Nephron progenitor cell (in vitro differentiated cells): Measurements from ENCODE around the gene NEK6.

Experiments
- DNase-seq: peaks from one replicate; pipeline ENCODE4 v3.0.0; 2021
- H3K27ac Mint-ChIP-seq: 2 replicates; pipeline ENCODE4 v1.8.0; 2021; ENCODE audit warnings: mild to moderate bottlenecking, moderate library complexity, mixed read lengths
- H3K27me3 Mint-ChIP-seq: 2 replicates; pipeline ENCODE4 v1.8.0; 2021; ENCODE audit warnings: mild to moderate bottlenecking, low read depth, mixed read lengths; ENCODE audit not compliant: poor library complexity
- H3K36me3 Mint-ChIP-seq: 2 replicates; pipeline ENCODE4 v1.8.0; 2021; ENCODE audit warnings: low read depth, mixed read lengths
- H3K4me1 Mint-ChIP-seq: 2 replicates; pipeline ENCODE4 v1.8.0; 2021; ENCODE audit warnings: mixed read lengths
- H3K4me3 Mint-ChIP-seq: 2 replicates; pipeline ENCODE4 v1.8.0; 2021; ENCODE audit warnings: mild to moderate bottlenecking, moderate library complexity, mixed read lengths
- H3K9me3 Mint-ChIP-seq: 2 replicates; pipeline ENCODE4 v1.8.0; 2021; ENCODE audit warnings: mild to moderate bottlenecking, moderate library complexity, mixed read lengths
- CTCF ChIP-seq: fragments of 200-600 bp; sonication (generic); IDR thresholded peaks from 2 replicates; pipeline ENCODE4 v1.5.0; 2021; ENCODE audit warnings: antibody characterized with exemption

NEK6 gene

DNA sequence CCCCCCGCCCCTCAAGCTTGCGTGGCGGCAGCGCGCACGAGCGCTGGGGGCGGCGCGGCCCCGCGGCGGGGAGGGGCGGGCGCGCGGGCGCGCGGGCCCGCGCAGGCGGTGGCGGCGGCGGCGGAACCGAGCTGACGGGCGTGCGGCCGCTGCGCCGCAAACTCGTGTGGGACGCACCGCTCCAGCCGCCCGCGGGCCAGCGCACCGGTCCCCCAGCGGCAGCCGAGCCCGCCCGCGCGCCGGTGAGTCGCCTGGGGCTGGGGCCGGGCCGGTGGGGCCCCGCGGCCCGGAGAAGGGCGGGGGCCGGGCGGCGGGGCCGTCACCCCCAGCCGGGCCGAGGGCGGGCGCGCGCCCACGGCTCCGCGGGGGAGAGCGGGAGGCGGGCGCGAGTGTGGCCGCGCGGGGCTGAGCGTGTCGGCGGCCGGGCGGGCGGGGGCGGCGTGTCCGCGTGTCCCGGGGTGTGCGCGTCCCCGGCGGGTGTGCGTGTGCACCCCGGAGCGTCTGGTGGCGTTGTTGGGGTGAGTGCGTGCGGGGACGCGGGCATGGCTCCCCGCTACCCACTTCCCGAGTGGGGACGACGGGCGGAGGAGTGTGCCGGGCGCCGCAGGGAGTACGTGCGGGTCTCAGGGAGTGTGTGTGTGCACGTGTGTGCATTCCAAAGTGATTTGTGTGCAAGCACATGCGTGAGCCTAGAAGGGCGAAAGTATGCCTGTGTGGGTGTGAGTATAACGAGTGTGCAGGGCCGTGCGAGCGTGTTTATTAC, at the start of gene NEK6:
Gene NEK6, plus strand, starts transcription at position 106 of the 763 bp plus-strand sequence. CDS start 44,016 bp downstream, outside the sequence.
- Mint-ChIP-seq H3K27me3 (peaks cover 3% of the 10 kb centered on the region), H3K4me3 (peak within 1 kb of the TSS; percentile 98), H3K36me3 (no peaks in the 10 kb centered on the region), H3K9me3 (no peaks in the 10 kb centered on the region), H3K4me1 (peaks cover 77% of the 10 kb centered on the region), H3K27ac (peak within 1 kb of the TSS; percentile 80)
- TF ChIP-seq CTCF = no peak
- peak; percentile 60 for DNase-seq

GRCh38 chr9:124208571-124208970, 49.2 kb upstream of the NEK6 start:
- no peak for TF ChIP-seq CTCF
- H3K36me3 Mint-ChIP-seq = no peaks in the 10 kb centered on the region
- peaks cover 22% of the 10 kb centered on the region for H3K27me3 Mint-ChIP-seq
- H3K4me3 Mint-ChIP-seq = no peak overlapping the region
- no peak for DNase-seq
- peaks cover 35% of the 10 kb centered on the region for H3K9me3 Mint-ChIP-seq
- H3K4me1 Mint-ChIP-seq = peaks cover 16% of the 10 kb centered on the region
- H3K27ac Mint-ChIP-seq = no peak overlapping the region

- no peak for DNase-seq
- H3K9me3 Mint-ChIP-seq = peaks cover 28% of the 10 kb centered on the region
- H3K36me3 Mint-ChIP-seq = no peaks in the 10 kb centered on the region
- H3K4me3 Mint-ChIP-seq = no peak overlapping the region
- TF ChIP-seq CTCF = no peak
- peaks cover 21% of the 10 kb centered on the region for H3K4me1 Mint-ChIP-seq
- peaks cover 22% of the 10 kb centered on the region for H3K27me3 Mint-ChIP-seq
- H3K27ac Mint-ChIP-seq = no peak overlapping the region
These were observed 48.5 kb upstream of the NEK6 start for GRCh38 chr9:124209279-124209678.

DNA sequence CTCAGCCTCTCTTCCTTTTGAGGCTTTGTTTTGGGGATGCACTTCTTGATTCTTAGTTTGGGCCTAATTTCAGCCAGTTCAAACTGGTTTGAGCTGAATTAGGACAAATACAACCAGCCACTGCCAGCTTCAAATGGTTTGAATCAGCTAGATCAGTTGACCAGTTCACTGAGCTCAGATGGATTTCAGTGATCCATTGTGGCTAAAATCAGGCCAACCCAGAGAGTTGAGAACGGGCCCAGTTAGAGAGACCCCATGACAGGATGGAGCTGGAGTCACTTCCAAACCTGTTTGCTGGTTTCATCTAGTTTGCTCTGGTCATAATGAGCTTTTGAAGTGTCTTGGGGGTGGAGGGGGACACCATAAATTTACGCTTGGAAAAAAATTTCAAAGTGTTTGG, 48.0 kb upstream of the NEK6 start:
- Mint-ChIP-seq H3K27ac (no peak overlapping the region), H3K9me3 (peaks cover 25% of the 10 kb centered on the region), H3K4me3 (no peak overlapping the region), H3K36me3 (no peaks in the 10 kb centered on the region), H3K27me3 (peaks cover 22% of the 10 kb centered on the region), H3K4me1 (peaks cover 21% of the 10 kb centered on the region)
- DNase-seq = no peak
- TF ChIP-seq CTCF = no peak

- H3K9me3 Mint-ChIP-seq = peaks cover 18% of the 10 kb centered on the region
- no peak for DNase-seq
- no peak overlapping the region for H3K27ac Mint-ChIP-seq
- no peaks in the 10 kb centered on the region for H3K36me3 Mint-ChIP-seq
- no peak for TF ChIP-seq CTCF
- peaks cover 26% of the 10 kb centered on the region for H3K4me1 Mint-ChIP-seq
- H3K4me3 Mint-ChIP-seq = no peak overlapping the region
- peaks cover 22% of the 10 kb centered on the region for H3K27me3 Mint-ChIP-seq
These were observed 47.1 kb upstream of the NEK6 start for GRCh38 chr9:124210697-124211096.
